Natural killer cell (primary cell): ENCODE data around the gene TBXT. TPM values are rescaled to one million over a fixed set of nuclear protein-coding genes. Genes with fewer than 3 reads are reported as not detected.

ENCODE experiments used
- ATAC-seq, 3 donors: fragments of 150-1000 bp in 2 of 3; fragments of 200-7000 bp in 1 of 3; cut with Tn5 transposase; 1 replicate in 1 of 3; 2 replicates in 2 of 3; pipeline ENCODE4 v1.10.0; 2021; ENCODE audit warnings: mild to moderate bottlenecking in 2 of 3, moderate library complexity in 2 of 3
- DNase-seq, 2 donors: peaks; one replicate each; pipeline versions ENCODE4 v3.0.0 to v3.0.0-alpha.2; 2013 to 2021; ENCODE audit warnings: mixed read lengths in 1 of 2
- H3K27ac ChIP-seq: one replicate; pipeline ENCODE4 v1.5.1; 2013; ENCODE audit warnings: mild to moderate bottlenecking, low read length
- H3K27me3 ChIP-seq: one replicate; pipeline ENCODE4 v1.6.1; 2013; ENCODE audit warnings: low read length; ENCODE audit not compliant: control insufficient read depth, insufficient read depth
- H3K36me3 ChIP-seq: one replicate; pipeline ENCODE4 v1.6.1; 2013; ENCODE audit warnings: low read length; ENCODE audit not compliant: control insufficient read depth, insufficient read depth
- H3K4me1 ChIP-seq: one replicate; pipeline ENCODE4 v1.6.1; 2013; ENCODE audit warnings: low read length; ENCODE audit not compliant: control insufficient read depth, insufficient read depth
- H3K4me3 ChIP-seq: one replicate; pipeline ENCODE4 v1.5.1; 2013; ENCODE audit warnings: low read length
- H3K9me3 ChIP-seq: one replicate; pipeline ENCODE4 v1.6.1; 2013; ENCODE audit warnings: low read length; ENCODE audit not compliant: control insufficient read depth, insufficient read depth
- H3K27ac Mint-ChIP-seq, 2 donors: one replicate each; pipeline ENCODE4 v1.8.0; 2022; ENCODE audit warnings: mild to moderate bottlenecking in 2 of 2, mixed read lengths in 2 of 2, moderate library complexity in 1 of 2
- H3K27me3 Mint-ChIP-seq, 2 donors: one replicate each; pipeline ENCODE4 v1.8.0; 2022; ENCODE audit warnings: low read depth in 2 of 2, mixed read lengths in 2 of 2
- H3K36me3 Mint-ChIP-seq: one replicate; pipeline ENCODE4 v1.8.0; 2022; ENCODE audit warnings: mixed read lengths
- H3K4me1 Mint-ChIP-seq, 2 donors: one replicate each; pipeline ENCODE4 v1.8.0; 2022; ENCODE audit warnings: mixed read lengths in 2 of 2
- H3K4me3 Mint-ChIP-seq: one replicate; pipeline ENCODE4 v1.8.0; 2022; ENCODE audit warnings: mild to moderate bottlenecking, moderate library complexity, mixed read lengths
- H3K9me3 Mint-ChIP-seq, 2 donors: one replicate each; pipeline ENCODE4 v1.8.0; 2022; ENCODE audit warnings: mixed read lengths in 2 of 2
- CTCF ChIP-seq: fragments of 200-600 bp; IDR thresholded peaks from one replicate; pipeline ENCODE4 v1.8.0; 2022; ENCODE audit warnings: antibody characterized with exemption
- WGBS: methylation state at CpG from one replicate; pipeline ENCODE4 v1.1.7; 2013; ENCODE audit warnings: missing lambda C conversion rate; ENCODE audit not compliant: insufficient coverage; 5-methylcytosine and 5-hydroxymethylcytosine counted together
- intact Hi-C: fragments of 100-400 bp; cut with micrococcal nuclease; formaldehyde crosslinking; loops from one replicate; pipeline ENCODE4 v1.14.2; 2022
- total RNA-seq, 4 donors: library from RNA; stranded (reverse); fragments of 120-200 nt in 1 of 4; gene quantifications; one replicate each; pipeline versions ENCODE4 v1.2.3 to v1.2.4, GENCODE V29; 2013 to 2022

TBXT gene, protein sequence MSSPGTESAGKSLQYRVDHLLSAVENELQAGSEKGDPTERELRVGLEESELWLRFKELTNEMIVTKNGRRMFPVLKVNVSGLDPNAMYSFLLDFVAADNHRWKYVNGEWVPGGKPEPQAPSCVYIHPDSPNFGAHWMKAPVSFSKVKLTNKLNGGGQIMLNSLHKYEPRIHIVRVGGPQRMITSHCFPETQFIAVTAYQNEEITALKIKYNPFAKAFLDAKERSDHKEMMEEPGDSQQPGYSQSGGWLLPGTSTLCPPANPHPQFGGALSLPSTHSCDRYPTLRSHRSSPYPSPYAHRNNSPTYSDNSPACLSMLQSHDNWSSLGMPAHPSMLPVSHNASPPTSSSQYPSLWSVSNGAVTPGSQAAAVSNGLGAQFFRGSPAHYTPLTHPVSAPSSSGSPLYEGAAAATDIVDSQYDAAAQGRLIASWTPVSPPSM
- not detected for total RNA-seq
- 0.16 TPM for total RNA-seq (2013)

DNA sequence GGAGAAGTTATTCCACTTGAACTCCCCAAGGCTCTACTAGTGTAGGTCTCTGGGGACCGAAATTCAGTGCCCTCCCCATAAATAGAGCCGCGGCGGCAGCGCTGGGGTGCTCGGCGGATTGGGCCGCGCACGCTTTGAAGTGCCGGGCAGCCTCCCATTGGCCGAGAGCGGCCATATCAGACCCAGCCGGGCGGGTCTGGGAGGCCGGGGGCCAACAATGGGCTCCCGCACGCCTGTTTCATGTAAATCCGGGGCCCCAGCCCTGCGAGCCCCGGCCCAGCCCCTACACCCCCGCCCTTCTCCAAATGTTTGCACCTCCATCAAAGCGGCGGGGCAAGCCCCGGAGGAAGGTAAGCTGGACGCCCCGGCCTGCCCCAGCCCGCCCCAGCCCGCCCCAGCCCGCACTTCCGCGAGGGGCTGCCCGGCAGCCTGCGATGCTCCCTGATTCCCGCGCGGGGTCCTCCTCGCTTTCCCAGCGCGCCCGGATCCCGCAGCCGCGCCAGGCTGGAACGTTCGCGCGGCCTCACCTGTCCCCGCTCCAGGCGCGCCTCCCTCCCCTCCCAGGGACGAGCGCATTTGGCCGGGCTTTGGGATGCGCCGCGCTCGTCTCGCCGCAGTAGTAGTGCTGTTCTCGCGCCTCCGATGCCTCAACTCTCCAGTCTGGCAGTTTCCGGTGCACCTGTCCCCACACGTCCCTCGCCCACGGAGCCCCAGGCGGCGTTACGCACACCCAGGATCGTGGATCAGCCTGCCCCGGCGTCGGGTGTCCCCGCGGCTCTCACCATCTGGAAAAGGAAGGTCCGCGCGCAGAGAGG is at the start of gene TBXT:
Gene TBXT (minus strand): TSS at position 51 of the 815 bp plus-strand sequence. CDS start 260 bp downstream, outside the sequence.
- H3K36me3 Mint-ChIP-seq: no peaks in the 10 kb centered on the region
- peaks cover 7% of the 10 kb centered on the region in 2 donors for H3K4me1 Mint-ChIP-seq
- H3K27me3 Mint-ChIP-seq: peaks cover 53 to 60% of the 10 kb centered on the region in 2 donors
- no peaks in the 10 kb centered on the region for H3K9me3 Mint-ChIP-seq
- Histone ChIP-seq H3K9me3 (no peaks in the 10 kb centered on the region), H3K27ac (no peak within 1 kb of the TSS), H3K27me3 (peaks cover 31% of the 10 kb centered on the region), H3K4me3 (peak within 1 kb of the TSS; percentile 20), H3K4me1 (peaks cover 25% of the 10 kb centered on the region), H3K36me3 (no peaks in the 10 kb centered on the region)
- 2% methylated on average over 79 of the region's 79 CpGs for WGBS
- peak within 1 kb of the TSS; percentile 64 for H3K4me3 Mint-ChIP-seq
- ATAC-seq (no peak), DNase-seq (no peak)
- H3K27ac Mint-ChIP-seq: no peak within 1 kb of the TSS
- intact Hi-C loops: no loop called here
- TF ChIP-seq CTCF: no peak

- H3K27me3 Mint-ChIP-seq: peaks cover 24 to 48% of the 10 kb centered on the region in 2 donors
- TF ChIP-seq CTCF: no peak
- no peaks in the 10 kb centered on the region for H3K27me3 ChIP-seq
- no peak overlapping the region for H3K4me3 ChIP-seq
- intact Hi-C loops: no loop called here
- no peaks in the 10 kb centered on the region for H3K36me3 ChIP-seq
- H3K27ac ChIP-seq: no peak overlapping the region
- H3K4me3 Mint-ChIP-seq: no peak overlapping the region
- 87% methylated on average over 3 of the region's 3 CpGs for WGBS
- peaks cover 13% of the 10 kb centered on the region for H3K36me3 Mint-ChIP-seq
- no peaks in the 10 kb centered on the region for H3K9me3 ChIP-seq
- ATAC-seq (no peak), DNase-seq (no peak)
- H3K9me3 Mint-ChIP-seq: peaks cover 0 to 2% of the 10 kb centered on the region in 2 donors
- H3K4me1 ChIP-seq: peaks cover 8% of the 10 kb centered on the region
- H3K4me1 Mint-ChIP-seq: no peaks in the 10 kb centered on the region
- no peak overlapping the region for H3K27ac Mint-ChIP-seq
These were observed 39.6 kb upstream of the TBXT start for GRCh38 chr6:166207284-166207561.

DNA sequence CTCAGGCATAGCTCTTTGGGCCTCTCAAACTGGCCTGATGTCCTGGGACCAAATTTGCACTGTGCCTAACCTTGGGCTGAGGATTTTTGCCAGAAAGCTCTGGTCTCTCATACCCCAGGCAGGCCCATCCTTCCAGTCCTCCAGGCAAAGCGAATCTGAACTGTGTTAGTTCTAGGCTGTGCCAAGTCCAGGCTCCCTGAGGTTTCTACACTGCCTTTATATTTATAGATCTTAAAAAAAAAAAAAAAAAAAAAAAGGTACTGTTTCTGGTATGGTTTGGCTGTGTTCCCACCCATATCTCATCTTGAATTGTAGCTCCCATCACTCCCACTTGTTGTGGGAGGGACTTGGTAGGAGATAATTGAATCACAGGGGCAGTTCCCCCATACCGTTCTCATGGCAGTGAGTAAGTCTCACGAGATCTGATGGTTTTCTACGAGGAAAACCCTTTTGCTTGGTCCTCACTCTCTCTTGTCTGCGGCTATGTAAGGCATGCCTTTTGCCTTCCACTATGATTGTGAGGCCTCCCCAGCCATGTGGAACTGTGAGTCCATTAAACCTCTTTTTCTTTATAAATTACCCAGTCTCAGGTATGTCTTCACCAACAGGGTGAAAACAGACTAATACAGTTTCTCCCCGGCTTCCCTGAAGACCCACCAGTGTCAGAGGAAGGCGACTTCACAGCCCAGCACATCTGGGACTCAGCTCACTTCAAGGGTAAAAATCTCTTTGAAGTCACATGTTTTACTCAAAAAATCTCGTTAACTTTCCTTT is 39.0 kb upstream of the TBXT start:
- no peaks in the 10 kb centered on the region for H3K36me3 ChIP-seq
- Mint-ChIP-seq H3K36me3 (peaks cover 9% of the 10 kb centered on the region), H3K4me3 (no peak overlapping the region), H3K4me1 (no peaks in the 10 kb centered on the region), H3K27ac (no peak overlapping the region), H3K9me3 (peaks cover 0 to 2% of the 10 kb centered on the region in 2 donors), H3K27me3 (peaks cover 24 to 42% of the 10 kb centered on the region in 2 donors)
- H3K27me3 ChIP-seq: no peaks in the 10 kb centered on the region
- peaks cover 10% of the 10 kb centered on the region for H3K4me1 ChIP-seq
- no peak for TF ChIP-seq CTCF
- ATAC-seq: no peak
- H3K4me3 ChIP-seq: no peak overlapping the region
- DNase-seq: no peak
- WGBS: 85% methylated on average over 7 of the region's 8 CpGs
- H3K9me3 ChIP-seq: no peaks in the 10 kb centered on the region
- intact Hi-C loops: no loop called here
- no peak overlapping the region for H3K27ac ChIP-seq
